ENCODE measurements around the gene SFSWAP.

DNA sequence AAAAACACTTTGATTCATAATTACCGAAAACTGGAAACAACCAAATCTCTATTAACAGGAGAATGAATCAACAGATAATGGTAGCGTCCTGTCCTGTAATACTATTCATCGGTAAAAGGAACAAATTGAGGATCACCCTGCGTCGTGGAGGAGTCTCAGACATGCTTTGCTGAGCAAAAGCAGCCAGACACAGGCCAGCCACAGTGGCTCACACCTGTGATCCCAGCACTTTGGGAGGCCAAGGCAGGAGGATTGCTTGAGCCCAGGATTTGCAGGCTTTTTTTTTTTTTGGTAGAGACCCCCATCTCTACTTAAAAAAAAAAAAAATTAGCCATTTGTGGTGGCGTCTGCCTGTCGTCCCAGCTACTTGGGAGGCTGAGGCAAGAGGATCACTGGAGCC is 83.2 kb downstream of the SFSWAP start:
- TF ChIP-seq DPF2 (CRISPR knock-in tag; IDR thresholded peaks at IDR 0.05; ENCODE audit: borderline replicate concordance, low read depth), result no peak
- no peak for TF ChIP-seq YY1 (IDR thresholded peaks at IDR 0.05; ENCODE audit: insufficient read depth, insufficient replicate concordance, low read depth, low read length)
- no peak for TF ChIP-seq NBN (conservative IDR thresholded peaks at IDR 0.05)
- TF ChIP-seq ZNF574 (CRISPR knock-in tag; IDR thresholded peaks at IDR 0.05), result no peak
- TF ChIP-seq ZSCAN29 (CRISPR knock-in tag; conservative IDR thresholded peaks at IDR 0.05), result no peak
- TF ChIP-seq FOXJ3 (CRISPR knock-in tag; IDR thresholded peaks at IDR 0.05; ENCODE audit: borderline replicate concordance), result no peak
- TF ChIP-seq MTA3 (CRISPR knock-in tag; IDR thresholded peaks at IDR 0.05), result no peak
- TF ChIP-seq, protein P1, sequence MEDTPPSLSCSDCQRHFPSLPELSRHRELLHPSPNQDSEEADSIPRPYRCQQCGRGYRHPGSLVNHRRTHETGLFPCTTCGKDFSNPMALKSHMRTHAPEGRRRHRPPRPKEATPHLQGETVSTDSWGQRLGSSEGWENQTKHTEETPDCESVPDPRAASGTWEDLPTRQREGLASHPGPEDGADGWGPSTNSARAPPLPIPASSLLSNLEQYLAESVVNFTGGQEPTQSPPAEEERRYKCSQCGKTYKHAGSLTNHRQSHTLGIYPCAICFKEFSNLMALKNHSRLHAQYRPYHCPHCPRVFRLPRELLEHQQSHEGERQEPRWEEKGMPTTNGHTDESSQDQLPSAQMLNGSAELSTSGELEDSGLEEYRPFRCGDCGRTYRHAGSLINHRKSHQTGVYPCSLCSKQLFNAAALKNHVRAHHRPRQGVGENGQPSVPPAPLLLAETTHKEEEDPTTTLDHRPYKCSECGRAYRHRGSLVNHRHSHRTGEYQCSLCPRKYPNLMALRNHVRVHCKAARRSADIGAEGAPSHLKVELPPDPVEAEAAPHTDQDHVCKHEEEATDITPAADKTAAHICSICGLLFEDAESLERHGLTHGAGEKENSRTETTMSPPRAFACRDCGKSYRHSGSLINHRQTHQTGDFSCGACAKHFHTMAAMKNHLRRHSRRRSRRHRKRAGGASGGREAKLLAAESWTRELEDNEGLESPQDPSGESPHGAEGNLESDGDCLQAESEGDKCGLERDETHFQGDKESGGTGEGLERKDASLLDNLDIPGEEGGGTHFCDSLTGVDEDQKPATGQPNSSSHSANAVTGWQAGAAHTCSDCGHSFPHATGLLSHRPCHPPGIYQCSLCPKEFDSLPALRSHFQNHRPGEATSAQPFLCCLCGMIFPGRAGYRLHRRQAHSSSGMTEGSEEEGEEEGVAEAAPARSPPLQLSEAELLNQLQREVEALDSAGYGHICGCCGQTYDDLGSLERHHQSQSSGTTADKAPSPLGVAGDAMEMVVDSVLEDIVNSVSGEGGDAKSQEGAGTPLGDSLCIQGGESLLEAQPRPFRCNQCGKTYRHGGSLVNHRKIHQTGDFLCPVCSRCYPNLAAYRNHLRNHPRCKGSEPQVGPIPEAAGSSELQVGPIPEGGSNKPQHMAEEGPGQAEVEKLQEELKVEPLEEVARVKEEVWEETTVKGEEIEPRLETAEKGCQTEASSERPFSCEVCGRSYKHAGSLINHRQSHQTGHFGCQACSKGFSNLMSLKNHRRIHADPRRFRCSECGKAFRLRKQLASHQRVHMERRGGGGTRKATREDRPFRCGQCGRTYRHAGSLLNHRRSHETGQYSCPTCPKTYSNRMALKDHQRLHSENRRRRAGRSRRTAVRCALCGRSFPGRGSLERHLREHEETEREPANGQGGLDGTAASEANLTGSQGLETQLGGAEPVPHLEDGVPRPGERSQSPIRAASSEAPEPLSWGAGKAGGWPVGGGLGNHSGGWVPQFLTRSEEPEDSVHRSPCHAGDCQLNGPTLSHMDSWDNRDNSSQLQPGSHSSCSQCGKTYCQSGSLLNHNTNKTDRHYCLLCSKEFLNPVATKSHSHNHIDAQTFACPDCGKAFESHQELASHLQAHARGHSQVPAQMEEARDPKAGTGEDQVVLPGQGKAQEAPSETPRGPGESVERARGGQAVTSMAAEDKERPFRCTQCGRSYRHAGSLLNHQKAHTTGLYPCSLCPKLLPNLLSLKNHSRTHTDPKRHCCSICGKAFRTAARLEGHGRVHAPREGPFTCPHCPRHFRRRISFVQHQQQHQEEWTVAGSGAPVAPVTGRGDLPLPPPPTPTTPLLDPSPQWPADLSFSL (CRISPR knock-in tag; IDR thresholded peaks at IDR 0.05), result no peak
